ENCODE measurements around the gene RNASEL. TPM values are rescaled to one million over a fixed set of nuclear protein-coding genes. Genes with fewer than 3 reads are reported as not detected.

RNASEL gene
- total and polyA plus RNA-seq, 2 of the 13 experiments (the other 11 are each of a cell fraction or from before 2014, with no cell fraction given) = 0.05 to 0.20 TPM

DNA sequence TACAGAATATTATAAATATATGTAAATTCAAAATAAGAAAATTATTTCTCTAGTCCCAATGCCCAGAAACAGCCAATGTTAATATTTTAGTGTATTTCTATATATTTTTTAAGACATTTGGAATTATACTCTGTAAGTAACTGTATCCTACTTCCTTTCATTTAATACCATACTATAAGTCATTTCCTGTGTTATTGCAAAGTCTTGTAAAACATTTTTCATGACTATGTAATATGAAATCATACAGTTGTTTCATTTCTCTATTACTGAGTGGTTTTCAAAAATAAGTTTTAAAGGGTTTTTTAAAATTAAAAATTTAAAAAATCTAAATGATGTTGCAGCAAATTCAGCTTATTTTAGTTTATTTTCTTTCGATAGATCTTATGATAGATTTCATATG, 2.0 kb downstream of the RNASEL start:
- DNase-seq (ENCODE audit: low spot score) = no peak
- H2AFZ ChIP-seq (ENCODE audit: low read length) = no peak overlapping the region
- CTCF ChIA-PET (ENCODE audit: low intra/inter-chr PET ratio, low total read pairs) = no interaction called here
- ATAC-seq = no peak
- in situ Hi-C loops (cut with HindIII; ENCODE audit: extremely low pct_ligation_motif_present, low pct_unique_long_range_greater_than_20kb) (no loop called here), intact Hi-C loops (cut with micrococcal nuclease; ENCODE audit: unreplicated experiment) (no loop called here)
- no peak overlapping the region for H3K9ac ChIP-seq (ENCODE audit: insufficient read depth, low read depth, low read length)
- H3K4me1 ChIP-seq (ENCODE audit: insufficient read depth, low read length) = peaks cover 9% of the 10 kb centered on the region
- no peaks in the 10 kb centered on the region for H3K36me3 ChIP-seq (replicated peaks in 1 of 2; ENCODE audit: control insufficient read depth in 1 of 2, insufficient read depth in 2 of 2, low read length in 2 of 2)
- no TSS peak for BruUV-seq (replicated peaks)
- no peak overlapping the region for H3K27ac ChIP-seq (ENCODE audit: extremely low read length, insufficient read depth, low read length)
- POLR2A ChIA-PET = no interaction called here
- H3K27me3 ChIP-seq (ENCODE audit: control insufficient read depth in 1 of 2, insufficient read depth in 2 of 2, low read length in 2 of 2) = no peaks in the 10 kb centered on the region; a peak in 1 of 5 replicates
- H3K4me2 ChIP-seq (ENCODE audit: low read depth, low read length) = no peak overlapping the region
- no peaks in the 10 kb centered on the region for H4K20me1 ChIP-seq (ENCODE audit: insufficient read depth, low read length)
- WGBS (ENCODE audit: low lambda C conversion rate) = 0% methylated on average over 1 of the region's 1 CpG
- FAIRE-seq = no peak
- no peaks in the 10 kb centered on the region for H3K79me2 ChIP-seq (ENCODE audit: insufficient read depth, low read length)
- no peaks in the 10 kb centered on the region for H3K9me3 ChIP-seq (ENCODE audit: low read length)
- H3K4me3 ChIP-seq (replicated peaks in 1 of 3; ENCODE audit: insufficient read depth in 1 of 3, low read depth in 2 of 3, low read length in 3 of 3) = no peak overlapping the region
- TF ChIP-seq, protein P1, sequence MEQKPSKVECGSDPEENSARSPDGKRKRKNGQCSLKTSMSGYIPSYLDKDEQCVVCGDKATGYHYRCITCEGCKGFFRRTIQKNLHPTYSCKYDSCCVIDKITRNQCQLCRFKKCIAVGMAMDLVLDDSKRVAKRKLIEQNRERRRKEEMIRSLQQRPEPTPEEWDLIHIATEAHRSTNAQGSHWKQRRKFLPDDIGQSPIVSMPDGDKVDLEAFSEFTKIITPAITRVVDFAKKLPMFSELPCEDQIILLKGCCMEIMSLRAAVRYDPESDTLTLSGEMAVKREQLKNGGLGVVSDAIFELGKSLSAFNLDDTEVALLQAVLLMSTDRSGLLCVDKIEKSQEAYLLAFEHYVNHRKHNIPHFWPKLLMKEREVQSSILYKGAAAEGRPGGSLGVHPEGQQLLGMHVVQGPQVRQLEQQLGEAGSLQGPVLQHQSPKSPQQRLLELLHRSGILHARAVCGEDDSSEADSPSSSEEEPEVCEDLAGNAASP (CRISPR knock-in tag; IDR thresholded peaks at IDR 0.05; ENCODE audit: borderline replicate concordance) = no peak
- TF ChIP-seq KDM2A (CRISPR knock-in tag; IDR thresholded peaks at IDR 0.05; ENCODE audit: borderline replicate concordance, low read depth) (no peak), SMC3 (IDR thresholded peaks at IDR 0.05; ENCODE audit: low read length) (no peak), RFX5 (IDR thresholded peaks at IDR 0.05; ENCODE audit: low read depth, low read length) (no peak), IRX3 (CRISPR knock-in tag; IDR thresholded peaks at IDR 0.05; ENCODE audit: borderline replicate concordance, low read depth) (no peak), MTA3 (CRISPR knock-in tag; IDR thresholded peaks at IDR 0.05) (no peak), TSC22D2 (CRISPR knock-in tag; IDR thresholded peaks at IDR 0.05; ENCODE audit: borderline replicate concordance) (no peak), ZNF567 (CRISPR knock-in tag; IDR thresholded peaks at IDR 0.05; ENCODE audit: borderline replicate concordance) (no peak), SOX6 (IDR thresholded peaks at IDR 0.05) (no peak), SOX6 (CRISPR knock-in tag; IDR thresholded peaks at IDR 0.05) (no peak), ZNF773 (CRISPR knock-in tag; IDR thresholded peaks at IDR 0.05; ENCODE audit: borderline replicate concordance) (no peak), ZNF775 (CRISPR knock-in tag; IDR thresholded peaks at IDR 0.05; ENCODE audit: borderline replicate concordance) (no peak), MTF1 (CRISPR knock-in tag; IDR thresholded peaks at IDR 0.05) (no peak), AHR (CRISPR knock-in tag; IDR thresholded peaks at IDR 0.05) (no peak)
- TF ChIP-seq, protein P2, sequence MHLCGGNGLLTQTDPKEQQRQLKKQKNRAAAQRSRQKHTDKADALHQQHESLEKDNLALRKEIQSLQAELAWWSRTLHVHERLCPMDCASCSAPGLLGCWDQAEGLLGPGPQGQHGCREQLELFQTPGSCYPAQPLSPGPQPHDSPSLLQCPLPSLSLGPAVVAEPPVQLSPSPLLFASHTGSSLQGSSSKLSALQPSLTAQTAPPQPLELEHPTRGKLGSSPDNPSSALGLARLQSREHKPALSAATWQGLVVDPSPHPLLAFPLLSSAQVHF (CRISPR knock-in tag; IDR thresholded peaks at IDR 0.05) = no peak
